Measurements from ENCODE around the gene CCR7.

The CCR7 gene

GRCh38 chr17:40553694-40554534 lies 11.4 kb downstream of the CCR7 start:
- in situ Hi-C loops (cut with MboI; ENCODE audit: low sequenced_read_pairs, unreplicated experiment), result no loop called here
- TF ChIP-seq, protein P1, sequence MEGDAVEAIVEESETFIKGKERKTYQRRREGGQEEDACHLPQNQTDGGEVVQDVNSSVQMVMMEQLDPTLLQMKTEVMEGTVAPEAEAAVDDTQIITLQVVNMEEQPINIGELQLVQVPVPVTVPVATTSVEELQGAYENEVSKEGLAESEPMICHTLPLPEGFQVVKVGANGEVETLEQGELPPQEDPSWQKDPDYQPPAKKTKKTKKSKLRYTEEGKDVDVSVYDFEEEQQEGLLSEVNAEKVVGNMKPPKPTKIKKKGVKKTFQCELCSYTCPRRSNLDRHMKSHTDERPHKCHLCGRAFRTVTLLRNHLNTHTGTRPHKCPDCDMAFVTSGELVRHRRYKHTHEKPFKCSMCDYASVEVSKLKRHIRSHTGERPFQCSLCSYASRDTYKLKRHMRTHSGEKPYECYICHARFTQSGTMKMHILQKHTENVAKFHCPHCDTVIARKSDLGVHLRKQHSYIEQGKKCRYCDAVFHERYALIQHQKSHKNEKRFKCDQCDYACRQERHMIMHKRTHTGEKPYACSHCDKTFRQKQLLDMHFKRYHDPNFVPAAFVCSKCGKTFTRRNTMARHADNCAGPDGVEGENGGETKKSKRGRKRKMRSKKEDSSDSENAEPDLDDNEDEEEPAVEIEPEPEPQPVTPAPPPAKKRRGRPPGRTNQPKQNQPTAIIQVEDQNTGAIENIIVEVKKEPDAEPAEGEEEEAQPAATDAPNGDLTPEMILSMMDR (IDR thresholded peaks at IDR 0.05; ENCODE audit: borderline replicate concordance, control extremely low read depth, extremely low read depth, insufficient read depth, missing control alignments), result no peak
- DNase-seq (ENCODE audit: low spot score), result peak; percentile 62

GRCh38 chr17:40552806-40553693 lies 12.2 kb downstream of the CCR7 start:
- TF ChIP-seq, protein P1 (IDR thresholded peaks at IDR 0.05; ENCODE audit: borderline replicate concordance, control extremely low read depth, extremely low read depth, insufficient read depth, missing control alignments), result no peak
- peak; percentile 24 for DNase-seq (ENCODE audit: low spot score)
- in situ Hi-C loops (cut with MboI; ENCODE audit: low sequenced_read_pairs, unreplicated experiment), result no loop called here

DNA sequence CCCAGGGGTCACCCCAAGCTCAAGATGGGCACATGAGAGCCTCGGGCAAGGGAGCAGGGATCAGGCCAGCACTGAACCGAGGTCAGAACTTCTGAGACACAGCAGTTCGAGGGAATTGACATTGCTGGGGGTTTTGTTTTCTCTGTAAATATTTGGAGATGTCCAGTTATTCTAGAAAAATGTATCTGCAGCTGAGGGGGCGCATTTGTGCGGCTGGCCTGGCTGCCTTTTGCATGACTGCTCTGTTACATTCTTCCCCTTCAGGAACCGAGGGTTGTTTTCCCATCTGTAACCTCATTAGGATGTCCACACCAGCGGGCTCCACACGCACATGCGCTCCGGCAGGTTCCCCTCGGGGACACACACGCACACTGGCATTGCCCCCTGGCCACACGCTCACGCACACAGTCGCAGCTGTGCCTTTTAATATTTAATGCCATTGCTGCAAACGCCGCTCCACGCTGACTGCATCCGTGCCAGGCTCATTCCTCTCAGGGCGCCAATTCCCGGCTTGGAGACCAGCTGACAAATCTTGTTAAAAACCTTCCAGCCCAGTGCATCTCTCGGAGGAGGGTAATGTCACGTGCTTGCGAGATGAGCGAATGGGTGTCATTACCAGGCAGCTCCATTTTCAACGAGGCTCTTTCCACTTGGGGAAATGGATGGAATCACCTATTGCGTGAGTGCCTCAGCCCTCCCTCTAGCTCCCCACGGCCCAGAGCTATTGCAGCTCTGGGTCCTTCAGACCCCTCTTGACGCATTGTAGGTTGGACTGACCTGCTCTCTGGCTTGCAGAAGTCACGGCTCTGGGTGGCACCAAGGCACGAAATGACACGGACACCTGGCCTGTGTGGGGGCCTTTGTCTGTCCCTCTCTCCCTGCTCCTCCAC lies 13.1 kb downstream of the CCR7 start:
- peak; percentile 17 for DNase-seq (ENCODE audit: low spot score)
- in situ Hi-C loops (cut with MboI; ENCODE audit: low sequenced_read_pairs, unreplicated experiment), result no loop called here

DNA sequence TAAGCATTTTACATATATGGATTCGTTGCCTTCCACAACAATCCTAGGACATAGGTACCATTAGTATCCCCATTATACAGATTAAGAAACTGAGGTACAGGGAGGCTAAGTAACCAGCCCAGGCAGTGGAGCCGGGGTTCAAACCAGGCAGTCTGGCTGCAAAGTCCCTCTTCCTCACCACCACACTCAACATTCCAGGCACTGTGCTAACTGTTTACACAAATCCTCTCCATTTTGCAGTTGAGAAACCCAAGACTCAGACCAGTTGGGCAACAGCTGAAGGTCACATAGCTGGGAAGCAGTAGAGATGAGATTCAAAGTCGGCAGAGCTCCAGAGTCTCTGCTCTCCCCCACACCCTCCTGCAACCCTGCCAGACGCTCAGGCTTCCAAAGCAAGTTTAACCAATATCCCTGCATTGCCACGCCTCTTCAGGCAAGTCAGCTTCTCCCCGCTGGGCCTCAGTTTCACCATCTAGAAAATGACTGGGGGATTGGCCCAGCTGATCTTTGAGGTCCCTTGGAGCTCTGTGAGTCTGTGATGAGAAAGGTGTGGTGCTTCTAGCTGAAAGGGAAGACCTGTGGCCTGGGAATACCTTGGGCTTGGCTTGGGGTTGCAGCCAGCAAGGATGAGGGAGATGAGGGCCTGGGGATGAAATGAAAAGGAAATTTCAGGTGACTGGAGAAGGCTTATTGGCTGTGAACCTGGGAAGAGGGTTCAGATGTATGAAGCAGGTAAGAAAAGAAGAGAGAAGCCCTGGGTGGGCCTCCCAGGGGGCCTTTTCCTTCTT lies 14.0 kb downstream of the CCR7 start:
- peak; percentile 16 for DNase-seq (ENCODE audit: low spot score)
- in situ Hi-C loops (cut with MboI; ENCODE audit: low sequenced_read_pairs, unreplicated experiment), result no loop called here
- TF ChIP-seq, protein P1 (IDR thresholded peaks at IDR 0.05; ENCODE audit: borderline replicate concordance, control extremely low read depth, extremely low read depth, insufficient read depth, missing control alignments), result no peak

More for the DNA sequence above, 13.1 kb downstream of the CCR7 start:
- TF ChIP-seq, protein P1 (IDR thresholded peaks at IDR 0.05; ENCODE audit: borderline replicate concordance, control extremely low read depth, extremely low read depth, insufficient read depth, missing control alignments), result no peak

- DNase-seq (ENCODE audit: low spot score), result peak; percentile 24
- in situ Hi-C loops (cut with MboI; ENCODE audit: low sequenced_read_pairs, unreplicated experiment), result no loop called here
- TF ChIP-seq, protein P1 (IDR thresholded peaks at IDR 0.05; ENCODE audit: borderline replicate concordance, control extremely low read depth, extremely low read depth, insufficient read depth, missing control alignments), result no peak
Observed at GRCh38 chr17:40550608-40551007, 14.7 kb downstream of the CCR7 start.

Data from GM13976 (cell line).